Lower leg skin (tissue), 3 donors: ENCODE measurements around the gene CLIP2.

Experiments
- POLR2A ChIP-seq, 2 donors: fragments of 450-650 bp; IDR thresholded peaks; one replicate each; pipeline ENCODE4 v1.6.1; 2016 to 2017; ENCODE audit warnings: antibody characterized with exemption in 2 of 2, mild to moderate bottlenecking in 1 of 2, moderate library complexity in 1 of 2
- TF ChIP-seq, protein P1 (sequence below), 3 donors: fragments of 450-650 bp; IDR thresholded peaks; one replicate each; pipeline ENCODE4 v1.5.1; 2016; ENCODE audit warnings: antibody characterized with exemption in 3 of 3, mild to moderate bottlenecking in 3 of 3, moderate library complexity in 2 of 3

DNA sequence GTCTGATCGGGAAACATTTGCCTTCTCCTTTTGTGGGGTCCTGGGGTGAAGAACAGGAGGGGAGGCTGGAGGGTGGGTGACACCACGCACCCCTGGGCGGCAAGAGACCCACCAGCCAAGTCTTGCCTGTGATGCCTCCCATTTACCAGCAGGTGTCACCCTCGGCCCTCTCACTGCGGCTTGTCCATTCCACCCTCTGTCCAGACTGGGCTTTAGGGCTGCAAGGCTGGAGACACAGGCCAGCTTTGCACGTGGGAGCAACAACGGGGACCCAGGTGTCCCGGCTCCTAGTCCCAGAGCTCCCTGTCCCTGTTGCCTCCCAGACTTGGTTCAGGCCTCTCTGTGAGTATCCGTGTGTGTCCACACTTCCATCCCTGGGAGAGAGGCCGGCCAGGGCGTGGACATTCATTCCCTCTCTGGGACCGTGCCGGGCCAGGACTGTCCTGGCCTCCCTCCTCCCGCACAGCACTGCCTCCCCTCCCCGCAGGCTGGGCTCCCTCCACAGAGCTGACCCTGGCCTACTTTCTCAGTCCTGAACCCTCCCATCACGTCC is 128.3 kb downstream of the CLIP2 start:
- TF ChIP-seq, protein P1, sequence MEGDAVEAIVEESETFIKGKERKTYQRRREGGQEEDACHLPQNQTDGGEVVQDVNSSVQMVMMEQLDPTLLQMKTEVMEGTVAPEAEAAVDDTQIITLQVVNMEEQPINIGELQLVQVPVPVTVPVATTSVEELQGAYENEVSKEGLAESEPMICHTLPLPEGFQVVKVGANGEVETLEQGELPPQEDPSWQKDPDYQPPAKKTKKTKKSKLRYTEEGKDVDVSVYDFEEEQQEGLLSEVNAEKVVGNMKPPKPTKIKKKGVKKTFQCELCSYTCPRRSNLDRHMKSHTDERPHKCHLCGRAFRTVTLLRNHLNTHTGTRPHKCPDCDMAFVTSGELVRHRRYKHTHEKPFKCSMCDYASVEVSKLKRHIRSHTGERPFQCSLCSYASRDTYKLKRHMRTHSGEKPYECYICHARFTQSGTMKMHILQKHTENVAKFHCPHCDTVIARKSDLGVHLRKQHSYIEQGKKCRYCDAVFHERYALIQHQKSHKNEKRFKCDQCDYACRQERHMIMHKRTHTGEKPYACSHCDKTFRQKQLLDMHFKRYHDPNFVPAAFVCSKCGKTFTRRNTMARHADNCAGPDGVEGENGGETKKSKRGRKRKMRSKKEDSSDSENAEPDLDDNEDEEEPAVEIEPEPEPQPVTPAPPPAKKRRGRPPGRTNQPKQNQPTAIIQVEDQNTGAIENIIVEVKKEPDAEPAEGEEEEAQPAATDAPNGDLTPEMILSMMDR (IDR thresholded peaks at IDR 0.05), result peak in 1 of 3 donors; percentile 91
- TF ChIP-seq POLR2A (IDR thresholded peaks at IDR 0.05), result no peak
